T-helper 17 cell (primary cell): ENCODE data around the gene DLEC1. TPM values are rescaled to one million over a fixed set of nuclear protein-coding genes. Genes with fewer than 3 reads are reported as not detected.

Source experiments
- ATAC-seq: fragments of 150-1000 bp; cut with Tn5 transposase; 2 replicates; pipeline ENCODE4 v1.10.0; 2021; ENCODE audit warnings: mild to moderate bottlenecking, moderate library complexity
- DNase-seq, 3 donors: peaks; one replicate each; pipeline versions ENCODE4 v3.0.0 to v3.0.0-alpha.2; 2020 to 2021
- H3K9me3 ChIP-seq: one replicate; pipeline ENCODE4 v1.7.0; 2013; ENCODE audit warnings: low read length, mild to moderate bottlenecking; ENCODE audit not compliant: control insufficient read depth, poor library complexity, severe bottlenecking
- H3K27ac Mint-ChIP-seq: one replicate; pipeline ENCODE4 v1.8.0; 2022; ENCODE audit warnings: mild to moderate bottlenecking, moderate library complexity, mixed read lengths
- H3K27me3 Mint-ChIP-seq: one replicate; pipeline ENCODE4 v1.8.0; 2022; ENCODE audit warnings: mixed read lengths
- H3K36me3 Mint-ChIP-seq: one replicate; pipeline ENCODE4 v1.8.0; 2022; ENCODE audit warnings: low read depth, mixed read lengths
- H3K4me1 Mint-ChIP-seq: one replicate; pipeline ENCODE4 v1.8.0; 2022; ENCODE audit warnings: mild to moderate bottlenecking, mixed read lengths
- H3K4me3 Mint-ChIP-seq: one replicate; pipeline ENCODE4 v1.8.0; 2022; ENCODE audit warnings: mild to moderate bottlenecking, moderate library complexity, mixed read lengths
- total RNA-seq, 4 donors: library from RNA in 2 of 4; stranded (reverse) in 2 of 4; gene quantifications; one replicate each; pipeline ENCODE4 v1.2.3 and lab custom pipeline; 2022 to 2026

Gene DLEC1, protein sequence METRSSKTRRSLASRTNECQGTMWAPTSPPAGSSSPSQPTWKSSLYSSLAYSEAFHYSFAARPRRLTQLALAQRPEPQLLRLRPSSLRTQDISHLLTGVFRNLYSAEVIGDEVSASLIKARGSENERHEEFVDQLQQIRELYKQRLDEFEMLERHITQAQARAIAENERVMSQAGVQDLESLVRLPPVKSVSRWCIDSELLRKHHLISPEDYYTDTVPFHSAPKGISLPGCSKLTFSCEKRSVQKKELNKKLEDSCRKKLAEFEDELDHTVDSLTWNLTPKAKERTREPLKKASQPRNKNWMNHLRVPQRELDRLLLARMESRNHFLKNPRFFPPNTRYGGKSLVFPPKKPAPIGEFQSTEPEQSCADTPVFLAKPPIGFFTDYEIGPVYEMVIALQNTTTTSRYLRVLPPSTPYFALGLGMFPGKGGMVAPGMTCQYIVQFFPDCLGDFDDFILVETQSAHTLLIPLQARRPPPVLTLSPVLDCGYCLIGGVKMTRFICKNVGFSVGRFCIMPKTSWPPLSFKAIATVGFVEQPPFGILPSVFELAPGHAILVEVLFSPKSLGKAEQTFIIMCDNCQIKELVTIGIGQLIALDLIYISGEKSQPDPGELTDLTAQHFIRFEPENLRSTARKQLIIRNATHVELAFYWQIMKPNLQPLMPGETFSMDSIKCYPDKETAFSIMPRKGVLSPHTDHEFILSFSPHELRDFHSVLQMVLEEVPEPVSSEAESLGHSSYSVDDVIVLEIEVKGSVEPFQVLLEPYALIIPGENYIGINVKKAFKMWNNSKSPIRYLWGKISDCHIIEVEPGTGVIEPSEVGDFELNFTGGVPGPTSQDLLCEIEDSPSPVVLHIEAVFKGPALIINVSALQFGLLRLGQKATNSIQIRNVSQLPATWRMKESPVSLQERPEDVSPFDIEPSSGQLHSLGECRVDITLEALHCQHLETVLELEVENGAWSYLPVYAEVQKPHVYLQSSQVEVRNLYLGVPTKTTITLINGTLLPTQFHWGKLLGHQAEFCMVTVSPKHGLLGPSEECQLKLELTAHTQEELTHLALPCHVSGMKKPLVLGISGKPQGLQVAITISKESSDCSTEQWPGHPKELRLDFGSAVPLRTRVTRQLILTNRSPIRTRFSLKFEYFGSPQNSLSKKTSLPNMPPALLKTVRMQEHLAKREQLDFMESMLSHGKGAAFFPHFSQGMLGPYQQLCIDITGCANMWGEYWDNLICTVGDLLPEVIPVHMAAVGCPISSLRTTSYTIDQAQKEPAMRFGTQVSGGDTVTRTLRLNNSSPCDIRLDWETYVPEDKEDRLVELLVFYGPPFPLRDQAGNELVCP (N-terminal part only)
- total RNA-seq (10 to 100 TPM in 1 of 2 donors, 1 to 10 TPM in 1; 8.6 to 16.3 TPM), total RNA-seq (lab: John Stamatoyannopoulos, UW) (23.9 to 31.5 reads per million in 2 donors)

DNA sequence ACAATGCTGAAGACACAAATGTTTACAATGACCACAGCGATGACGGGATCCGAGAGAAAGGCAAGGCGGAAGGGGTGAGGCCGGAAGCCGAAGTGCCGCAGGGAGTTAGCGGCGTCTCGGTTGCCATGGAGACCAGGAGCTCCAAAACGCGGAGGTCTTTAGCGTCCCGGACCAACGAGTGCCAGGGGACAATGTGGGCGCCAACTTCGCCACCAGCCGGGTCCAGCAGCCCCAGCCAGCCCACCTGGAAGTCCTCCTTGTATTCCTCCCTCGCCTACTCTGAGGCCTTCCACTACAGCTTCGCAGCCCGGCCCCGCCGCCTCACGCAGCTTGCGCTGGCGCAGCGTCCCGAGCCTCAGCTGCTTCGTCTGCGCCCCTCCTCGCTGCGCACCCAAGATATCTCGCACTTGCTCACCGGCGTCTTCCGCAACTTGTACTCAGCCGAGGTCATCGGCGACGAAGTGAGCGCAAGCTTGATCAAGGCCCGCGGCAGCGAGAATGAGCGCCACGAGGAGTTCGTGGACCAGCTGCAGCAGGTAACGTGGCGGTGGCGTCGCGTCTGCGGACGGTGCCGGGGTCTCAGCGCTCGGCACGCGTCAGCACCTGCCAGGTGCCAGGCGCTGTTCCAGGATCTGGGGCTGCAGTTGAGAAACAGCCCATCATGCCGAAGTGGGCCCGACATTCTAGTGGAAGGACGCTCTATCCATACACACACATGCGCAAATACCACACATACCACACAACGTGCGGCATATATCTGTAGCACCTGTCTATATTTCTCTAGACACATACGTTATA lies at the start of gene DLEC1:
DLEC1 (plus strand) TSS at position 108 of the 798 bp plus-strand sequence; CDS start at position 126, 18 bp downstream.
- DNase-seq (peak; percentile 61 to 75 (median 72)), ATAC-seq (peak; percentile 68)
- Mint-ChIP-seq H3K4me1 (peaks cover 34% of the 10 kb centered on the region), H3K27me3 (no peaks in the 10 kb centered on the region), H3K36me3 (peaks cover 3% of the 10 kb centered on the region), H3K4me3 (peak within 1 kb of the TSS; percentile 53), H3K27ac (peak within 1 kb of the TSS; percentile 91)
- no peaks in the 10 kb centered on the region for H3K9me3 ChIP-seq

DNA sequence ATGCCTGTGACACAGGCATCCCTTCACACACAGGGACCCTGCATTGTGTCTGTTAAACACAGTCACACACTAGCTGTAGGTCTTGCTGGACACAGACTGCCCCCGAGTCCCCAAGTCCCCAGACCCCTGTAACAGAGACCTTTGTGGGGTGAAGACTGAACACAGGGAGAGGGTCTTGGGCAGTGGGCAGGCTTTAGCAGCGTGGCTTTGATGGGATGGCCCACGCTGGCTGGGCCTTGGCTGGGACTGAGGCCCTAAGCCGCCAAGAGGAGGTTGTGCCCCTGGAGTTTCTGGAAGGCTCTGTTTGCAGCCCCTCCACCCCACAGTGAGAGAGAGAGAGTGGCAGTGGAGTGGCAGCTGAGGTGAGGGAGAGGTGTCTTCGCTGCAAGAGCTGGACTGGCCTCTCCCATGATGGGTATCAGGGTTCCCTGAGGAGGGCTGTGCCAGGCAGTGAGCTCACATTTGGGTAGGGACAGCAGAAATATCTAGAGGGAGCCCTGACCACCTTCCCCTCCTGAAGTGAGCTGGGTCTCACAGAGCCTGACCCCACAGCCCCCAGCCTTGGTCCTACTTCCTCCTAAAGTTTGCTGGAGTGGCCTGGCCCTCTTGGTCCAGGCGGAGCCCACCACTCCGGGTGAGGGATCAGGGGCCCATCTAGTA lies 49.1 kb upstream of the DLEC1 start:
- ATAC-seq (no peak), DNase-seq (no peak)
- Mint-ChIP-seq H3K27me3 (no peaks in the 10 kb centered on the region), H3K27ac (no peak overlapping the region), H3K4me1 (peaks cover 24% of the 10 kb centered on the region), H3K36me3 (no peaks in the 10 kb centered on the region), H3K4me3 (no peak overlapping the region)
- no peaks in the 10 kb centered on the region for H3K9me3 ChIP-seq

DNA sequence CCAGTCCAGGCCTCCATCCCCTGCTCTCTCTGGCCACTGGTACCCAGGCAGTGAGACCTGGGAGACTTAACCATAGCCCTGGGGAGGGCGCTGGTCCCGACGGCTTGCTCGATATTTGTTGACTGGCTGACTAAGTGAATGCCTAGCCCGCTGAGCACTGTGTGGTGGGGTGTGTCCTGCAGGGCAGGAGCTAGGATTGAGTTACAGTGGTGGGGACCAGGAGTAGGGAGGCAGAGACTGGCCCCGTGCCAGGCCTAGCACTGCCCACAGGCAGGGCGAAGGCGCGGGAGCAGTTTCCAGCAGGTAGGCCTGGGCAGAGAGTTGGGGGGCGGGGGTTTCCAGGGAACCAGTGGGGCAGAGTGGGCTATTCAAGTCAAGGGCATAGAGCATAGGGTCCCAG lies 48.5 kb upstream of the DLEC1 start, which contains the start of gene VILL:
VILL (plus strand) TSS at position 260 of the 400 bp plus-strand sequence. CDS start 2,887 bp downstream, outside the sequence.
- no peak for ATAC-seq
- H3K9me3 ChIP-seq = no peaks in the 10 kb centered on the region
- H3K27me3 Mint-ChIP-seq = no peaks in the 10 kb centered on the region
- no peak within 1 kb of the TSS for H3K4me3 Mint-ChIP-seq
- no peaks in the 10 kb centered on the region for H3K36me3 Mint-ChIP-seq
- peaks cover 30% of the 10 kb centered on the region for H3K4me1 Mint-ChIP-seq
- no peak for DNase-seq
- peak within 1 kb of the TSS; percentile 59 for H3K27ac Mint-ChIP-seq

DNA sequence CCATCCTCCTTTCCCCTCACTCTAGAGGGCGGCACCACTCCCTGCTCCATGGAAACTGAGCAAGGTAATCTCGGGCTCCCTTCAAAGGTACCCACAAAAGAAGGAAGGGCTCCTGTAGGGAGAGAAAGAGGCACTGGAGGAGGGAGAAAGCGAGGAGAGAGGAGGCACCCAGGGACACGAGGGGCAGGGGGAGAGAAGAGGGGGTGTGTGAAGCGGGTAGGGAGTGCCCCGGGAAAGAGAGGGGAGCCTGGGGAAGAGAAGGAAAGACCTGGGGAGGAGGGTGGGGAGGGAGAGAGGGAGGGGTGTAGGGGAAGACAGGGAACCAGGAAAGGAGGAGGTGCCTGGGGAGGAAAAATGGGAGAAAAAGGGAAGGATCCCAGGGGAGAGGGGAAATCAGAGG lies 47.9 kb upstream of the DLEC1 start:
- no peak for DNase-seq
- H3K9me3 ChIP-seq = no peaks in the 10 kb centered on the region
- Mint-ChIP-seq H3K4me1 (peaks cover 35% of the 10 kb centered on the region), H3K36me3 (no peaks in the 10 kb centered on the region), H3K27me3 (no peaks in the 10 kb centered on the region), H3K4me3 (no peak overlapping the region), H3K27ac (peak overlapping the region; percentile 59)
- ATAC-seq = no peak

DNA sequence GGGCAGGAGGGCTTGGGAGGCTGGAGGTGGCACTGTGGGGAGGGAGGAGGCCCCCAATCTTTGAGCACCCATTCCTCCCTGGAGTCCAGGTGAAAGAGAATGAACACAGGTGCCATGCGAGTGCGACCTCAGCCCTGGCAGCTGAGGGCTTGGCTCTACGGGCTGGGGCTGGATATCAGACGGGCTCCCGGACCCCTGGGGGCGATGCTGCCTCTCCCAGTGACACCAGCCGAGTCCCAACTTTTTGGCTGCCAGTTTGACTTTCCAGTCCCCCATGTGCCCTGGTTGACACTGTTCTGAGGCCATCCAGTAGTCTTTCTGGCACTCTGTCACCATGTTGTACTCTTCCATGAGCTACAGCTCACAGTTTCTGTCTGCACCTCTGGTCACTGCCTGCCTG lies 47.2 kb upstream of the DLEC1 start:
- DNase-seq (no peak), ATAC-seq (no peak)
- H3K36me3 Mint-ChIP-seq = peaks cover 2% of the 10 kb centered on the region
- H3K4me3 Mint-ChIP-seq = no peak overlapping the region
- no peaks in the 10 kb centered on the region for H3K9me3 ChIP-seq
- H3K4me1 Mint-ChIP-seq = peaks cover 42% of the 10 kb centered on the region
- H3K27ac Mint-ChIP-seq = peak overlapping the region; percentile 59
- H3K27me3 Mint-ChIP-seq = no peaks in the 10 kb centered on the region

DNA sequence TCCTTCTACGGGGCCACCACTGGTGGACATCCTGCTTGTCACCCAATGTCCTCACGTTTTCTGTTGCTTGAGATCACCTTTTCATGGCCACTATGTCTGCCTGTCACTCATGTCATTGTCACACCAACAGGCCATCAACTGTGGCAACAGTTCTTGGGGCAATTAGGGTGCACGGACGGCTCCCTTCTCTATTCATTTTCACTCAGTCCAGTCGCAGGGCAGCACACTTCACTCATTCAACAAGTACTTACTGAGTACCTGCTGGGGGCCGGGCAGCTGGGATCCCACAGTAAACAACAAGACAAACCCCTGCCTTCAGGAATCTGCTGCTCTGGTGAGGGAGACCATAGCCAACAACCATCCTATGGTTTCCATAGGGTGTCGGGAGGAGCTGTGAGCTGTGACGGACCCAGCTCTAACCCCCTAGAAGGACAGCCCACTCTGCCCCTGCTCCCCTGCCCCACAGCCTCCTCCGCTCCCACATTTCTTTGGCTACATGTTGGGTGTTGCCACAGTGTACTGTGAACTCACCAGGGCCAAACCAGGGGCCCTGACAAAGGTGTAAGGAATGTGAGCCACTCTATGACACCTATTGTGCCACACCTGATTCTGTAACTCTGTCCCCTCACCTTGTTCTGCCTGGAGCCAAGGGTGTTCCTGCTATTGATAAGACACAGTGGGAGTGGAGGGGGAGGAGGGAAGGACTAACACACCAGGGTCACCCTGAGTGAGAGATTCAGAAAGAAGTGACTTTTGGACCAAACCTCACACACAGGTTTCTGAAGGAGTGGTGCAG lies 46.5 kb upstream of the DLEC1 start:
- peaks cover 2% of the 10 kb centered on the region for H3K36me3 Mint-ChIP-seq
- no peaks in the 10 kb centered on the region for H3K9me3 ChIP-seq
- no peaks in the 10 kb centered on the region for H3K27me3 Mint-ChIP-seq
- DNase-seq = no peak
- no peak for ATAC-seq
- H3K4me3 Mint-ChIP-seq = no peak overlapping the region
- H3K27ac Mint-ChIP-seq = peak overlapping the region; percentile 96
- H3K4me1 Mint-ChIP-seq = peaks cover 46% of the 10 kb centered on the region

DNA sequence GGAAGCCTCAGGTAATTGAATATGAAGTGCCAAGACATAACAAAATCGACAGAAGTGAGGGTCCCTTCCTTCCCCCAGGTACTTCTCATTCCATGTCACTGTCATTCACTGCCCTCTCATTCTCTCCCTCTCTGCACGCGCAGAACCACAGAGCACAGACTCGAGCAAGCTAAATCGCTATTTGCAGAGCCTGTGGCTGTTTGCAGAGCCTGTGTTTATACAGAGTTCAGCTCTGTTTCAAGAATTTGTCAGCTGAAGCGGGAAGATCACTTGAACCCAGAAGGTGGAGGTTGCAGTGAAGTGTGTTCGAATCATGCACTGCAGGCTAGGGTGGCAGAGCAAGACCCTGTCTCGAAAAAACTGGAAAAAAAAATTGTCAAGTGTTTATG lies 45.9 kb upstream of the DLEC1 start:
- H3K27me3 Mint-ChIP-seq = no peaks in the 10 kb centered on the region
- no peak for DNase-seq
- H3K9me3 ChIP-seq = no peaks in the 10 kb centered on the region
- H3K4me3 Mint-ChIP-seq = peak overlapping the region; percentile 93
- peaks cover 44% of the 10 kb centered on the region for H3K4me1 Mint-ChIP-seq
- ATAC-seq = no peak
- H3K36me3 Mint-ChIP-seq = peaks cover 2% of the 10 kb centered on the region
- H3K27ac Mint-ChIP-seq = peak overlapping the region; percentile 96

DNA sequence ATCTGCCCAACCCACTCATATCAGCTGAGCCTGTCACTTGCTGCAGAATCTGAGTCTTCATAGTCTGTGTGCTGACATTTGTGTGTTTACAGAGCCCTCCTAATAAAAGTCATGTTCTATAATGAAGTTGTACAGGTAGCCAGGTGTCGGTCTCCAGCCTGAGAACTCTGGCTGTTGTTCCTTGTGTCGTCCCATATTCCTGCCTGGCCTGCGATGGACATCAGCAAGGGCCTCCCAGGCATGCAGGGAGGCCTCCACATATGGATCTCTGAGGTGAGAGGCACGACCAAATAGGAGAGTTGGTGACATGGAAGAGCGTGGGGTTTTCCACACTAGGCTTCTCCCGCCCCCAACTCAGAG lies 45.6 kb upstream of the DLEC1 start:
- no peaks in the 10 kb centered on the region for H3K9me3 ChIP-seq
- DNase-seq = no peak
- Mint-ChIP-seq H3K27ac (peak overlapping the region; percentile 96), H3K4me1 (peaks cover 47% of the 10 kb centered on the region), H3K27me3 (no peaks in the 10 kb centered on the region), H3K4me3 (peak overlapping the region; percentile 93), H3K36me3 (peaks cover 2% of the 10 kb centered on the region)
- ATAC-seq = no peak

DNA sequence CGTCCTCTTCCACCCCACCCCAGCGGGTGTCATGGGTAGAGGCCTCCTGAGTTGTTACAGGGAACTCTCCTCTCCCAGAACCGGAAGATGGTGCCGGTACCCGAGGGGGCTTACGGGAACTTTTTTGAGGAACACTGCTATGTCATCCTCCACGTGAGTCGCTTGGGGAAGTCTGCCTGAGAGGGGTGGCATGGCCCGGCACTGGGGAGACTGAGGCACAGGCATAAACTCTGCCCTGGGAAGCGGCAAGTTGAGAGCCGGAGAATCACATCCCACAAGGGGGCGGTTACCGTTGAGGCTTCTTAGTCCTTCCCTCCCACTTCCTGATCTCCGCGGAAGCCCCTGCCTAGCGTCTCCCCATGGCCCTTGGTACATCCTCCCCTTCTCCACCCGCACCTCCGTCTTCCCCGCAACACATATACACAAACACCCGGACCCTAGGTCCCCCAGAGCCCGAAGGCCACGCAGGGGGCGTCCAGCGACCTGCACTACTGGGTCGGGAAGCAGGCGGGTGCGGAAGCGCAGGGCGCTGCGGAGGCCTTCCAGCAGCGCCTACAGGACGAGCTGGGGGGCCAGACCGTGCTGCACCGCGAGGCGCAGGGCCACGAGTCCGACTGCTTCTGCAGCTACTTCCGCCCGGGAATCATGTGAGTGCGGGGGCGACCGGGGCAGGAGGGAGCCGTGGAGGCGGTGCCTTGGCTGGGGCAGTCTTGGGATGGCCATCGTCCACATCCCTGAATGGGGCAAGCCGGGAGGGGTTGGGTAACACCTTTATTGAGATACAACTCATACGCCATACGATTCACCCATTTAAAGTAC lies 45.0 kb upstream of the DLEC1 start:
- H3K9me3 ChIP-seq = no peaks in the 10 kb centered on the region
- H3K36me3 Mint-ChIP-seq = peaks cover 2% of the 10 kb centered on the region
- peaks cover 48% of the 10 kb centered on the region for H3K4me1 Mint-ChIP-seq
- peak overlapping the region; percentile 93 for H3K4me3 Mint-ChIP-seq
- ATAC-seq = peak; percentile 52
- H3K27me3 Mint-ChIP-seq = no peaks in the 10 kb centered on the region
- H3K27ac Mint-ChIP-seq = peak overlapping the region; percentile 96
- DNase-seq = peak in 2 of 3 donors; percentile 39 to 41

DNA sequence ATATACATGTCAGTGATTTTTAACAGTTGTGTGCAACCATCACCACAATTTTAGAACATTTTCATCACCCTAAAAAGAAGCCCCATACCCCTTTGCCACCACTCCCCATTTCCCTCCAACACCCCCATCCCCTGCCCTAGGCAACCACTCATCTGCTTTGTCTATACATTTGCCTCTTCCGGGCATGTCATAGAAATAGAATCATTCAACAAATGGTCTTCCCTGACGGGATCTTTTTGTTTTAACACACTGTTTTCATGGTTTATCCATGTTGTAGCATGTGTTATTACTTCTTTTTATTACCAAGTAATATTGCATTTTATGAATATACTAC lies 44.4 kb upstream of the DLEC1 start:
- no peaks in the 10 kb centered on the region for H3K27me3 Mint-ChIP-seq
- peak overlapping the region; percentile 93 for H3K4me3 Mint-ChIP-seq
- H3K4me1 Mint-ChIP-seq = peaks cover 49% of the 10 kb centered on the region
- ATAC-seq (no peak), DNase-seq (no peak)
- H3K27ac Mint-ChIP-seq = peak overlapping the region; percentile 96
- H3K36me3 Mint-ChIP-seq = peaks cover 2% of the 10 kb centered on the region
- no peaks in the 10 kb centered on the region for H3K9me3 ChIP-seq
